ENCODE results near the gene CST4. TPM values are rescaled to one million over a fixed set of nuclear protein-coding genes. Genes with fewer than 3 reads are reported as not detected.

The CST4 gene
- polyA plus RNA-seq, 1 donor from 2014 or later: not detected

- Mint-ChIP-seq H3K27ac (no peak overlapping the region), H3K36me3 (no peaks in the 10 kb centered on the region), H3K4me1 (peaks cover 0 to 2% (median 0%) of the 10 kb centered on the region in 3 donors), H3K4me3 (no peak overlapping the region), H3K9me3 (peaks cover 0 to 5% (median 0%) of the 10 kb centered on the region in 3 donors), H3K27me3 (peaks cover 4% of the 10 kb centered on the region)
Observed at GRCh38 chr20:23646106-23646873, 42.5 kb downstream of the CST4 start.

DNA sequence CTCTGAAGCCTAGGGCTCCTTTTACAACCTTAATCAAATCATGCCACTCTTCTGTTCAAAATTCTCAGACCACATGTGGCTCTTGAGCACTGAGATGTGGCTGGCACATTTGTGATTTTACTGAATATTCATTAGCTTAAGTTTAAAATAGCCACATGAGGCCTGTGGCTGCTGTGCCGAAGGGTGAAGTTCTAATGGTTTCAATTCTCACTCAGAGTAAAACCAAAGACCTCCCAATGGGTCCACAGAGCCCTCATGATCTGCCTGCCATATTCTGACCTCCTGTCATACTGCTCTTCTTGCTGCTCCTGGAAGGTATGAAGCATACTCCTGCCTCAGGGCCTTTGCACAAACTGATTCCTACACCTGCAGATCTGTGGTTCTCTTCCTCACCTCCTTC lies 43.3 kb downstream of the CST4 start:
- H3K9me3 Mint-ChIP-seq: peaks cover 0 to 2% (median 0%) of the 10 kb centered on the region in 3 donors
- no peak overlapping the region for H3K4me3 Mint-ChIP-seq
- peaks cover 0 to 2% (median 0%) of the 10 kb centered on the region in 3 donors for H3K4me1 Mint-ChIP-seq
- peaks cover 4% of the 10 kb centered on the region for H3K27me3 Mint-ChIP-seq
- no peaks in the 10 kb centered on the region for H3K36me3 Mint-ChIP-seq
- no peak overlapping the region for H3K27ac Mint-ChIP-seq

- peaks cover 7% of the 10 kb centered on the region for H3K27me3 Mint-ChIP-seq
- H3K4me3 Mint-ChIP-seq: no peak overlapping the region
- peaks cover 0 to 2% (median 0%) of the 10 kb centered on the region in 3 donors for H3K4me1 Mint-ChIP-seq
- H3K27ac Mint-ChIP-seq: no peak overlapping the region
- no peaks in the 10 kb centered on the region for H3K36me3 Mint-ChIP-seq
- peaks cover 0 to 2% (median 0%) of the 10 kb centered on the region in 3 donors for H3K9me3 Mint-ChIP-seq
Observed at GRCh38 chr20:23644164-23644563, 44.7 kb downstream of the CST4 start.

- Mint-ChIP-seq H3K4me3 (no peak overlapping the region), H3K27ac (no peak overlapping the region), H3K4me1 (peaks cover 0 to 2% (median 0%) of the 10 kb centered on the region in 3 donors), H3K9me3 (peaks cover 0 to 2% (median 0%) of the 10 kb centered on the region in 3 donors), H3K27me3 (peaks cover 10% of the 10 kb centered on the region), H3K36me3 (no peaks in the 10 kb centered on the region)
Observed at GRCh38 chr20:23643659-23644058, 45.2 kb downstream of the CST4 start.

- peaks cover 12% of the 10 kb centered on the region for H3K27me3 Mint-ChIP-seq
- no peaks in the 10 kb centered on the region for H3K36me3 Mint-ChIP-seq
- no peak overlapping the region for H3K4me3 Mint-ChIP-seq
- peaks cover 0 to 2% (median 0%) of the 10 kb centered on the region in 3 donors for H3K4me1 Mint-ChIP-seq
- peaks cover 0 to 2% (median 0%) of the 10 kb centered on the region in 3 donors for H3K9me3 Mint-ChIP-seq
- no peak overlapping the region for H3K27ac Mint-ChIP-seq
Observed at GRCh38 chr20:23641936-23642751, 46.7 kb downstream of the CST4 start.

DNA sequence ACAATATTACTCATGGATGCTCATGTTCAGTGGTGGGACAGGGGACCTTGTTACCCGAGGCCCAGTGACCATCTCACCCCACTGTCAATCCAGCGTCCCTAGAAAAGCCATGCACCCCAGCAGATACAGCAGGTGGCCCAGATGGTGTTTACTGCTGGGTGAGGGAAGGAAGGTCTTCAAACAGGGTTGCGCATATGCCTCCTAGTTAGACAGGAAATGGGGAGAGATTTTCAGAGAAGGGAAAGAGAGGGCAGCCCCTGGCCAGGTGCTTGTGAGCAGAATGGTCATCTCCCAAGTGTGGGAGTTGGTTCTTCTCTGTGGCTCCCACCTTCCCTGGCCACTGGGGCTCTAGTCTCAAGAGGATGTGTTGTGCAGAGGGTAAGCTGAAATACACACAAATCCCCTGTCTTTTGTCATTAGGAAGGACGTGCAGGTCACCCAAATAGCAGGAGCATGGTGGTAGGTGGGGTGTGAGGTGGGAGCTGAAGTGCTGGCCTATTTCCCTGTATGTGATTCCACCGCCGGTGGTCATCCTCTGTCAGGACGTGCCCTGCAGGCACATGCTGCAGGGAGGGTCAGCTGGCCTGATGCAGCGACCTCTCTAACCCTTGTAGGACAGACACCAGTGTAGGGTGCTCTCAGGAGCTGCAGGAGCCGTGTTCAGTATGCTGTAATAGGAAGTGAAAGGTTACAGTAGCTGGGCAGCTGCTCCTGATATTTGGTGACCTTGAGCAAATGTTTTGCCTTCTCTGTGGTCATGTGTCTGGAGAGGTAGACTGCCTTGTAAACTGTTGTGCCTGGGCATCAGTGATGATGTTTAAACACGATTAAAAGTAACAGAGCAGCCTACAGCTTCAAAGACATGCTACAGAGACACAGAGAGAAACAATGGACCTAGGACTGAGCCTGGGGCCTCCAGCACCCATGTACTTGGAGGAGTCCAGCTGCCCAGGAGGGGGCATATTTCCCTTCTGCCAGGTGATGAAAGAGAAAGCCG lies 47.9 kb downstream of the CST4 start:
- H3K27ac Mint-ChIP-seq: peak overlapping the region in 1 of 3 donors; percentile 53
- H3K4me1 Mint-ChIP-seq: peaks cover 4 to 6% (median 5%) of the 10 kb centered on the region in 3 donors
- no peak overlapping the region for H3K4me3 Mint-ChIP-seq
- peaks cover 0 to 2% (median 0%) of the 10 kb centered on the region in 3 donors for H3K9me3 Mint-ChIP-seq
- H3K36me3 Mint-ChIP-seq: no peaks in the 10 kb centered on the region
- H3K27me3 Mint-ChIP-seq: peaks cover 24% of the 10 kb centered on the region

- Mint-ChIP-seq H3K4me3 (no peak overlapping the region), H3K27ac (no peak overlapping the region), H3K9me3 (peaks cover 0 to 2% (median 0%) of the 10 kb centered on the region in 3 donors), H3K27me3 (peaks cover 25% of the 10 kb centered on the region), H3K36me3 (no peaks in the 10 kb centered on the region), H3K4me1 (peaks cover 4 to 6% (median 5%) of the 10 kb centered on the region in 3 donors)
Observed at GRCh38 chr20:23640018-23640601, 48.7 kb downstream of the CST4 start.

GRCh38 chr20:23639490-23639958 lies 49.3 kb downstream of the CST4 start:
- H3K4me3 Mint-ChIP-seq: peak overlapping the region in 1 of 4 donors; percentile 83
- no peak overlapping the region for H3K27ac Mint-ChIP-seq
- H3K27me3 Mint-ChIP-seq: peaks cover 25% of the 10 kb centered on the region
- H3K4me1 Mint-ChIP-seq: peaks cover 4 to 6% (median 5%) of the 10 kb centered on the region in 3 donors
- H3K9me3 Mint-ChIP-seq: peaks cover 0 to 2% (median 0%) of the 10 kb centered on the region in 3 donors
- H3K36me3 Mint-ChIP-seq: no peaks in the 10 kb centered on the region

- Mint-ChIP-seq H3K9me3 (no peaks in the 10 kb centered on the region), H3K4me1 (peaks cover 2 to 6% (median 5%) of the 10 kb centered on the region in 3 donors), H3K4me3 (no peak overlapping the region), H3K27ac (no peak overlapping the region), H3K36me3 (no peaks in the 10 kb centered on the region), H3K27me3 (peaks cover 25% of the 10 kb centered on the region)
Observed at GRCh38 chr20:23638309-23638708, 50.5 kb downstream of the CST4 start.

- Mint-ChIP-seq H3K27me3 (peaks cover 24% of the 10 kb centered on the region), H3K9me3 (no peaks in the 10 kb centered on the region), H3K36me3 (no peaks in the 10 kb centered on the region), H3K27ac (no peak within 1 kb of the TSS), H3K4me1 (peaks cover 2 to 6% (median 5%) of the 10 kb centered on the region in 3 donors), H3K4me3 (peak within 1 kb of the TSS in 2 of 4 donors; percentile 55 to 69)
Observed at GRCh38 chr20:23637282-23638221, 51.3 kb downstream of the CST4 start, which contains the start of gene CST3. TSS of gene CST3 (minus strand) at chr20:23637955. CDS start at chr20:23637862, 93 bp downstream.

- Mint-ChIP-seq H3K4me1 (peaks cover 2 to 6% (median 5%) of the 10 kb centered on the region in 3 donors), H3K36me3 (no peaks in the 10 kb centered on the region), H3K27me3 (peaks cover 24% of the 10 kb centered on the region), H3K27ac (no peak overlapping the region), H3K4me3 (peak overlapping the region in 1 of 4 donors; percentile 69), H3K9me3 (no peaks in the 10 kb centered on the region)
Observed at GRCh38 chr20:23636908-23637281, 51.9 kb downstream of the CST4 start.

DNA sequence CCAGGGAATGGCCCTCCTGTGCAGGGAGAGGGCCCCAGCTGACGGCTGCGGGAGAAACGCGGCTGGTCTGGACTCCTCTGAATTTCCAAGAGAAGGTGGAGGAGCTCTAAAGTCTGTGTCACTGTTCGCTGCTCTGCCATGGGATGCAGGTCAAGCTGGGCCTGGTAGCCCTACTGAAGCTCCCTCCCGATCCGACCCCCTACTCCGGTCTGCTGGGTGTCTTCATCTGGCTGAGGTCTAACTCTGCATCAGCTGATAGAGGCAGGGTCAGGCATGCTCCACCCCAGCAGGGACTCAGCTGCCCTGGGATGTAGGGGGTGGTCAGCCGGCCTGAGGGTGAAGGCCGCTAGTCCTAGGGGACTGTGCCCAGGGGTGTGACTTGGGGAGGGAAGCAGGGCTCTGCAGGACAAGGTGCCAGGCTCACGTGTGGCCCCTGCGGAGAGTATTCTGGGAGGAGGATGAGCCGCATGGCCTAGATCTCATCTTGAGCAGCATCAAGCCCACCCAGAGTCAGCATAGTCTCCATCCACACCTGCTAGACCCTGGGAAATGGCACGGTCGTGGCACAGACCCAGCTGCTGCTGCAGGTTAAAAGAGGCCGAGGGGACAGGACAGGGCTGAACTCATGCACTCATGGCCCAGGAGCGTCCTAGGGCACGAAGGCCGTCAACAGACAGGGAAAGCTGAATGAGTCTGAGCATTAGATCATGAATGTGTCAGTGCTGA lies 52.5 kb downstream of the CST4 start:
- no peaks in the 10 kb centered on the region for H3K36me3 Mint-ChIP-seq
- H3K27ac Mint-ChIP-seq: no peak overlapping the region
- peaks cover 23% of the 10 kb centered on the region for H3K27me3 Mint-ChIP-seq
- H3K9me3 Mint-ChIP-seq: no peaks in the 10 kb centered on the region
- peak overlapping the region in 2 of 4 donors; percentile 47 to 69 for H3K4me3 Mint-ChIP-seq
- H3K4me1 Mint-ChIP-seq: peaks cover 2 to 6% (median 5%) of the 10 kb centered on the region in 3 donors
